ENCODE results near the gene IGSF23. TPM values are rescaled to one million over a fixed set of nuclear protein-coding genes. Genes with fewer than 3 reads are reported as not detected.

Gene IGSF23
- total and polyA plus RNA-seq, 2 of the 13 experiments (the other 11 are each of a cell fraction or from before 2014, with no cell fraction given), result 2.3 to 8.8 TPM

DNA sequence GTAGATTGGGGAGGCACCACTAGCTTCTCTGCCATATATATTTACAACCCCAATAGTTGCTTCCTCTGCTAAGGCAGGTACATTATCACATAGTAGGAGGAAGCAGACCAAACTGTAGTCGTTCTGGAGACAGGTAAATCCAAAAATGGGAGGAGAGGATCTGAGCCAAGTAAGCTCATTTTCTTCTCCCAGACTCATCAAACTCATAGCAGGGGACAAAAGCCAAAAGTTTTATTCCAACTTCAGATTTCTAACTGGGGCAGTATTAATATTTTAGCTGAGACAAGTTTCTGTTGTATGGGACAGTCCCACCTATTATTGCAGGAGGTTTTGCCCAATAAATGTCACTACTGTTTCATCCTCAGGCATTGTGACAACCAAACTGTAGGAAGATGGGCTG, 7.8 kb upstream of the IGSF23 start:
- Histone ChIP-seq H3K27ac (ENCODE audit: extremely low read length, insufficient read depth, low read length) (no peak overlapping the region), H3K4me2 (ENCODE audit: low read depth, low read length) (no peak overlapping the region), H3K36me3 (replicated peaks in 1 of 2; ENCODE audit: control insufficient read depth in 1 of 2, insufficient read depth in 2 of 2, low read length in 2 of 2) (no peaks in the 10 kb centered on the region), H3K4me1 (ENCODE audit: insufficient read depth, low read length) (peaks cover 55% of the 10 kb centered on the region), H2AFZ (ENCODE audit: low read length) (no peak overlapping the region), H4K20me1 (ENCODE audit: insufficient read depth, low read length) (no peaks in the 10 kb centered on the region), H3K27me3 (ENCODE audit: control insufficient read depth in 1 of 2, insufficient read depth in 2 of 2, low read length in 2 of 2) (no peaks in the 10 kb centered on the region), H3K9ac (ENCODE audit: insufficient read depth, low read depth, low read length) (no peak overlapping the region), H3K79me2 (ENCODE audit: insufficient read depth, low read length) (no peaks in the 10 kb centered on the region), H3K9me3 (ENCODE audit: low read length) (no peaks in the 10 kb centered on the region), H3K4me3 (replicated peaks in 1 of 3; ENCODE audit: insufficient read depth in 1 of 3, low read depth in 2 of 3, low read length in 3 of 3) (no peak overlapping the region)
- intact Hi-C loops (cut with micrococcal nuclease; ENCODE audit: unreplicated experiment) (no loop called here), in situ Hi-C loops (cut with HindIII; ENCODE audit: extremely low pct_ligation_motif_present, low pct_unique_long_range_greater_than_20kb) (no loop called here)
- FAIRE-seq (no peak), DNase-seq (ENCODE audit: low spot score) (no peak), ATAC-seq (no peak)
- no peak for TF ChIP-seq ZNF20 (CRISPR knock-in tag; IDR thresholded peaks at IDR 0.05)
- no peak for TF ChIP-seq WIZ (CRISPR knock-in tag; IDR thresholded peaks at IDR 0.05)
- WGBS (ENCODE audit: low lambda C conversion rate), result 90% methylated on average over 1 of the region's 1 CpG
- ChIA-PET CTCF (ENCODE audit: low intra/inter-chr PET ratio, low total read pairs) (no interaction called here), POLR2A (no interaction called here)
- no TSS peak for BruUV-seq (replicated peaks)

DNA sequence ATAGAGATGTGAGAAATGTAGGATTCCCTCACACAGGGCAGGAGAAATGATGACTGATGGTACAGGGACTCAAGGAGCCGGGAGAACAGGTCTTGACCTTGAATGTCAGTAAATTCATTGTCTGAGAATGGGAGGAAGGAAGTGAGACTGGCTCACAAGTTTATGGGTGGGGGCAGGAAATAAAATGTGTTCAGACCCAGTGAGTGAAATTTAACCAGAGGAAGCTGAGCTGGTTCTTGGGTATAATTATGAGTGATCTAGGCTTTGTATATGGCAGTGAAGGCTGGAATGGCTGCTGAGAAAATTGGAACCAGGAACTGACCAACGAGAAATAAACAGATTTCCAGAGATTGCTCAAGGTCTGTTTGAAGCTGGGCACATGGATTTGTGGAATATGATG, 6.3 kb upstream of the IGSF23 start:
- CTCF ChIA-PET (ENCODE audit: low intra/inter-chr PET ratio, low total read pairs), result no interaction called here
- H3K9ac ChIP-seq (ENCODE audit: insufficient read depth, low read depth, low read length), result no peak overlapping the region
- H3K27ac ChIP-seq (ENCODE audit: extremely low read length, insufficient read depth, low read length), result no peak overlapping the region
- BruUV-seq (replicated peaks), result no TSS peak
- H3K9me3 ChIP-seq (ENCODE audit: low read length), result no peaks in the 10 kb centered on the region
- no peaks in the 10 kb centered on the region for H3K79me2 ChIP-seq (ENCODE audit: insufficient read depth, low read length)
- no peaks in the 10 kb centered on the region for H3K27me3 ChIP-seq (ENCODE audit: control insufficient read depth in 1 of 2, insufficient read depth in 2 of 2, low read length in 2 of 2)
- DNase-seq (ENCODE audit: low spot score) (no peak), FAIRE-seq (no peak), ATAC-seq (no peak)
- H4K20me1 ChIP-seq (ENCODE audit: insufficient read depth, low read length), result no peaks in the 10 kb centered on the region
- WGBS (ENCODE audit: low lambda C conversion rate), result 86% methylated on average over 2 of the region's 2 CpGs
- intact Hi-C loops (cut with micrococcal nuclease; ENCODE audit: unreplicated experiment) (no loop called here), in situ Hi-C loops (cut with HindIII; ENCODE audit: extremely low pct_ligation_motif_present, low pct_unique_long_range_greater_than_20kb) (no loop called here)
- POLR2A ChIA-PET, result interaction anchor here (0.7 kb wide), 1 partner anchor 8 kb away, joined by 6 read pairs; no protein-coding TSS in a partner anchor
- no peak overlapping the region for H3K4me2 ChIP-seq (ENCODE audit: low read depth, low read length)
- no peak overlapping the region for H3K4me3 ChIP-seq (replicated peaks in 1 of 3; ENCODE audit: insufficient read depth in 1 of 3, low read depth in 2 of 3, low read length in 3 of 3)
- no peak for TF ChIP-seq SMARCE1 (IDR thresholded peaks at IDR 0.05; ENCODE audit: borderline replicate concordance)
- TF ChIP-seq, protein P1, sequence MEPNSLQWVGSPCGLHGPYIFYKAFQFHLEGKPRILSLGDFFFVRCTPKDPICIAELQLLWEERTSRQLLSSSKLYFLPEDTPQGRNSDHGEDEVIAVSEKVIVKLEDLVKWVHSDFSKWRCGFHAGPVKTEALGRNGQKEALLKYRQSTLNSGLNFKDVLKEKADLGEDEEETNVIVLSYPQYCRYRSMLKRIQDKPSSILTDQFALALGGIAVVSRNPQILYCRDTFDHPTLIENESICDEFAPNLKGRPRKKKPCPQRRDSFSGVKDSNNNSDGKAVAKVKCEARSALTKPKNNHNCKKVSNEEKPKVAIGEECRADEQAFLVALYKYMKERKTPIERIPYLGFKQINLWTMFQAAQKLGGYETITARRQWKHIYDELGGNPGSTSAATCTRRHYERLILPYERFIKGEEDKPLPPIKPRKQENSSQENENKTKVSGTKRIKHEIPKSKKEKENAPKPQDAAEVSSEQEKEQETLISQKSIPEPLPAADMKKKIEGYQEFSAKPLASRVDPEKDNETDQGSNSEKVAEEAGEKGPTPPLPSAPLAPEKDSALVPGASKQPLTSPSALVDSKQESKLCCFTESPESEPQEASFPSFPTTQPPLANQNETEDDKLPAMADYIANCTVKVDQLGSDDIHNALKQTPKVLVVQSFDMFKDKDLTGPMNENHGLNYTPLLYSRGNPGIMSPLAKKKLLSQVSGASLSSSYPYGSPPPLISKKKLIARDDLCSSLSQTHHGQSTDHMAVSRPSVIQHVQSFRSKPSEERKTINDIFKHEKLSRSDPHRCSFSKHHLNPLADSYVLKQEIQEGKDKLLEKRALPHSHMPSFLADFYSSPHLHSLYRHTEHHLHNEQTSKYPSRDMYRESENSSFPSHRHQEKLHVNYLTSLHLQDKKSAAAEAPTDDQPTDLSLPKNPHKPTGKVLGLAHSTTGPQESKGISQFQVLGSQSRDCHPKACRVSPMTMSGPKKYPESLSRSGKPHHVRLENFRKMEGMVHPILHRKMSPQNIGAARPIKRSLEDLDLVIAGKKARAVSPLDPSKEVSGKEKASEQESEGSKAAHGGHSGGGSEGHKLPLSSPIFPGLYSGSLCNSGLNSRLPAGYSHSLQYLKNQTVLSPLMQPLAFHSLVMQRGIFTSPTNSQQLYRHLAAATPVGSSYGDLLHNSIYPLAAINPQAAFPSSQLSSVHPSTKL (CRISPR knock-in tag; IDR thresholded peaks at IDR 0.05), result no peak
- TF ChIP-seq ISL2 (CRISPR knock-in tag; IDR thresholded peaks at IDR 0.05), result no peak
- no peak for TF ChIP-seq MTF2 (CRISPR knock-in tag; IDR thresholded peaks at IDR 0.05; ENCODE audit: borderline replicate concordance)
- TF ChIP-seq, protein P2, sequence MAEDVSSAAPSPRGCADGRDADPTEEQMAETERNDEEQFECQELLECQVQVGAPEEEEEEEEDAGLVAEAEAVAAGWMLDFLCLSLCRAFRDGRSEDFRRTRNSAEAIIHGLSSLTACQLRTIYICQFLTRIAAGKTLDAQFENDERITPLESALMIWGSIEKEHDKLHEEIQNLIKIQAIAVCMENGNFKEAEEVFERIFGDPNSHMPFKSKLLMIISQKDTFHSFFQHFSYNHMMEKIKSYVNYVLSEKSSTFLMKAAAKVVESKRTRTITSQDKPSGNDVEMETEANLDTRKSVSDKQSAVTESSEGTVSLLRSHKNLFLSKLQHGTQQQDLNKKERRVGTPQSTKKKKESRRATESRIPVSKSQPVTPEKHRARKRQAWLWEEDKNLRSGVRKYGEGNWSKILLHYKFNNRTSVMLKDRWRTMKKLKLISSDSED (CRISPR knock-in tag; IDR thresholded peaks at IDR 0.05), result no peak
- no peak for TF ChIP-seq SETDB1 (CRISPR knock-in tag; IDR thresholded peaks at IDR 0.05; ENCODE audit: borderline replicate concordance)
- TF ChIP-seq GATA4 (IDR thresholded peaks at IDR 0.05; ENCODE audit: borderline replicate concordance, low read depth), result no peak
- TF ChIP-seq, protein P3, sequence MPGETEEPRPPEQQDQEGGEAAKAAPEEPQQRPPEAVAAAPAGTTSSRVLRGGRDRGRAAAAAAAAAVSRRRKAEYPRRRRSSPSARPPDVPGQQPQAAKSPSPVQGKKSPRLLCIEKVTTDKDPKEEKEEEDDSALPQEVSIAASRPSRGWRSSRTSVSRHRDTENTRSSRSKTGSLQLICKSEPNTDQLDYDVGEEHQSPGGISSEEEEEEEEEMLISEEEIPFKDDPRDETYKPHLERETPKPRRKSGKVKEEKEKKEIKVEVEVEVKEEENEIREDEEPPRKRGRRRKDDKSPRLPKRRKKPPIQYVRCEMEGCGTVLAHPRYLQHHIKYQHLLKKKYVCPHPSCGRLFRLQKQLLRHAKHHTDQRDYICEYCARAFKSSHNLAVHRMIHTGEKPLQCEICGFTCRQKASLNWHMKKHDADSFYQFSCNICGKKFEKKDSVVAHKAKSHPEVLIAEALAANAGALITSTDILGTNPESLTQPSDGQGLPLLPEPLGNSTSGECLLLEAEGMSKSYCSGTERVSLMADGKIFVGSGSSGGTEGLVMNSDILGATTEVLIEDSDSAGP (CRISPR knock-in tag; IDR thresholded peaks at IDR 0.05; ENCODE audit: borderline replicate concordance), result no peak
- no peak overlapping the region for H2AFZ ChIP-seq (ENCODE audit: low read length)
- H3K4me1 ChIP-seq (ENCODE audit: insufficient read depth, low read length), result peaks cover 71% of the 10 kb centered on the region
- H3K36me3 ChIP-seq (replicated peaks in 1 of 2; ENCODE audit: control insufficient read depth in 1 of 2, insufficient read depth in 2 of 2, low read length in 2 of 2), result no peaks in the 10 kb centered on the region
